BJ (cell line): ENCODE data around the gene CAMK2D. TPM values are rescaled to one million over a fixed set of nuclear protein-coding genes. Genes with fewer than 3 reads are reported as not detected.

Experiments
- CTCF ChIA-PET: fragments of 350-600 bp; formaldehyde crosslinking; extraction: SDS; loops from one replicate; lab custom pipeline; 2021; ENCODE audit warnings: antibody characterized with exemption, inconsistent platforms; lab: Yijun Ruan, JAX
- POLR2A ChIA-PET: fragments of 300-600 bp; sonication (Branson Sonifier 250); formaldehyde crosslinking; extraction: SDS; loops from one replicate; lab custom pipeline; 2021; ENCODE audit warnings: antibody characterized with exemption; lab: Charles Lee
- DNase-seq: peaks from one replicate; pipeline ENCODE4 v3.0.0-alpha.2; 2011; ENCODE audit warnings: low read depth
- H3K27me3 ChIP-seq: 2 replicates; pipeline ENCODE4 v1.6.0; 2011; ENCODE audit warnings: low read length; ENCODE audit not compliant: control insufficient read depth, insufficient read depth
- H3K36me3 ChIP-seq: 2 replicates; pipeline ENCODE4 v1.5.1; 2011; ENCODE audit warnings: low read length; ENCODE audit not compliant: control insufficient read depth, insufficient read depth
- H3K4me3 ChIP-seq: 2 replicates; pipeline ENCODE4 v1.5.1; 2011; ENCODE audit warnings: low read depth, mild to moderate bottlenecking, control low read depth, low read length
- CTCF ChIP-seq: IDR thresholded peaks from 2 replicates; pipeline ENCODE4 v1.5.1; 2011; ENCODE audit warnings: low read depth, mild to moderate bottlenecking, control low read depth, inconsistent platforms, low read length, moderate library complexity; ENCODE audit not compliant: insufficient read depth
- polyA plus RNA-seq: library from polyadenylated mRNA; depleted of rRNA; stranded (reverse); fragments of >200 nt; gene quantifications from 2 replicates; pipeline ENCODE4 v1.2.3, GENCODE V29; 2011

Gene CAMK2D
- polyA plus RNA-seq, 1 experiment, result 41.8 TPM

- no peaks in the 10 kb centered on the region for H3K27me3 ChIP-seq
- no peak overlapping the region for H3K4me3 ChIP-seq
- ChIA-PET CTCF (no interaction called here), POLR2A (no interaction called here)
- DNase-seq, result no peak
- H3K36me3 ChIP-seq, result no peaks in the 10 kb centered on the region; the same call in 1 of the 2 replicates
- TF ChIP-seq CTCF, result no peak
Observed at GRCh38 chr4:113480109-113480508, 281.4 kb downstream of the CAMK2D start.

DNA sequence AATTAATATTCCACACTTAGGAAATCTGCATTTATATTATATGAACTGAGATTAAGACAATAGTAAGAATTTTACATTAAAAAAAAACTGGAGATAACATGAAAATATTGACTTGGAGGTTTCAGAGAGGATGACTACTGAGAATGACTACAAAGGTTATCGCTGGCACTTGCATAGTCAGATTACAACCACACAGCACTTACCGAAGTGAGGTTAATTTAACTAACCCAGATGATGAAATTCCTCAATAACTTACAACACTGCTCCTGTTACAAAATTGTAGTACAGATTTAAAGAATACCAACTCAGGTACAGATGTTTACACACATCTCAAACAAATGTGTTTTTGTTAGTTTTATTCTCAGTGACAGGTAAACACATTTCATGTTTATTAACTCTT is 283.5 kb downstream of the CAMK2D start:
- Histone ChIP-seq H3K27me3 (no peaks in the 10 kb centered on the region), H3K36me3 (no peaks in the 10 kb centered on the region; the same call in 1 of the 2 replicates), H3K4me3 (no peak overlapping the region)
- POLR2A ChIA-PET, result no interaction called here
- CTCF ChIA-PET, result no interaction called here
- TF ChIP-seq CTCF, result no peak
- DNase-seq, result no peak

DNA sequence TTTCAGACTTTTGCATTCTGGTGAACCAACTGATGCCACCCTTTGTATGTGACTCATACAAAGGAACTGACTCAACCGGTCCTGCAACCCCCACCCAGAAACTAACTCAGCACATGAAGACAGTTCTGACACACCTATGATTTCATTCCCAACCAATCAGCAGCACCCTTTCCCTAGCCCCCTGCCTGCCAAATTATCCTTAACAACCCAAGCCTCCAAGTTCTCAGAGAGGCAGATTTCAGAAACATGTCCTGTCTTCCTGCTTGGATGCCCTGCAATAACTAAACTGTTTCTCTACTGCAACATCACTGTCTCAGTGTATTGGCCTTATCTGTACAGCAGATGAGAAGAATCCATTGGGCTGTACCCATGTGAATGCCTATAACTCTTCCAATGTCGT is 284.7 kb downstream of the CAMK2D start:
- no peak overlapping the region for H3K4me3 ChIP-seq
- no peak for DNase-seq
- no peak for TF ChIP-seq CTCF
- ChIA-PET CTCF (interaction anchor here (0.5 kb wide), 1 partner anchor 33 kb away, joined by 3 read pairs; no protein-coding TSS in a partner anchor), POLR2A (no interaction called here)
- no peaks in the 10 kb centered on the region for H3K36me3 ChIP-seq
- H3K27me3 ChIP-seq, result no peaks in the 10 kb centered on the region

GRCh38 chr4:113474017-113474416 is 287.5 kb downstream of the CAMK2D start:
- Histone ChIP-seq H3K27me3 (no peaks in the 10 kb centered on the region), H3K4me3 (no peak overlapping the region), H3K36me3 (no peaks in the 10 kb centered on the region)
- POLR2A ChIA-PET, result no interaction called here
- TF ChIP-seq CTCF, result no peak
- peak; percentile 78 for DNase-seq
- CTCF ChIA-PET, result no interaction called here

- no peak for TF ChIP-seq CTCF
- Histone ChIP-seq H3K27me3 (no peaks in the 10 kb centered on the region), H3K36me3 (no peaks in the 10 kb centered on the region), H3K4me3 (no peak overlapping the region)
- CTCF ChIA-PET, result no interaction called here
- DNase-seq, result no peak
- POLR2A ChIA-PET, result interaction anchor here (0.6 kb wide), 1 partner anchor 29 kb away, joined by 3 read pairs; no protein-coding TSS in a partner anchor
Observed at GRCh38 chr4:113472864-113473263, 288.7 kb downstream of the CAMK2D start.
